Measurements from ENCODE around the gene SGCA.

SGCA gene

GRCh38 chr17:50146927-50147665 is 18.7 kb upstream of the SGCA start:
- no peak for DNase-seq
- in situ Hi-C loops (cut with MboI; ENCODE audit: low pct_unique_long_range_greater_than_20kb, low sequenced_read_pairs): no loop called here

DNA sequence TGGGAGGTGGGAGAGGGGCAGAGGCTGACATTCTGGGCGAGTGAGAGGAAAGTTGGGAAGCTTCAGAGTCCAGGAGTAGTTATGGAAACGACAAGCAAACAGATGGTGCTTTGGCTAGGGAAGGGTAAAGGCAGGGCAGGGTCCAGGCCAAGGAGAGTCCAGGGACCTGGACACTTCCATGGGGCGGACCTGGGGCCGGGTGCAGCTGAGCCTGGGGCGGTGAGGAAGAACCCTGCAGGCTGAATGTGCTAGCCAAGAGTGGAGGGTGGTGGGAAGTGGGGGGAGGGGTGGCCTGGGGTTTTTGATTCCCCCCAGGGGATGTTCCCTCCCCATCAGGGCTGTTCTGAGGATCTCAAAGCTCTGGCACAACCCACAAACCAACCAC is 18.0 kb upstream of the SGCA start:
- in situ Hi-C loops (cut with MboI; ENCODE audit: low pct_unique_long_range_greater_than_20kb, low sequenced_read_pairs): no loop called here
- no peak for DNase-seq

DNA sequence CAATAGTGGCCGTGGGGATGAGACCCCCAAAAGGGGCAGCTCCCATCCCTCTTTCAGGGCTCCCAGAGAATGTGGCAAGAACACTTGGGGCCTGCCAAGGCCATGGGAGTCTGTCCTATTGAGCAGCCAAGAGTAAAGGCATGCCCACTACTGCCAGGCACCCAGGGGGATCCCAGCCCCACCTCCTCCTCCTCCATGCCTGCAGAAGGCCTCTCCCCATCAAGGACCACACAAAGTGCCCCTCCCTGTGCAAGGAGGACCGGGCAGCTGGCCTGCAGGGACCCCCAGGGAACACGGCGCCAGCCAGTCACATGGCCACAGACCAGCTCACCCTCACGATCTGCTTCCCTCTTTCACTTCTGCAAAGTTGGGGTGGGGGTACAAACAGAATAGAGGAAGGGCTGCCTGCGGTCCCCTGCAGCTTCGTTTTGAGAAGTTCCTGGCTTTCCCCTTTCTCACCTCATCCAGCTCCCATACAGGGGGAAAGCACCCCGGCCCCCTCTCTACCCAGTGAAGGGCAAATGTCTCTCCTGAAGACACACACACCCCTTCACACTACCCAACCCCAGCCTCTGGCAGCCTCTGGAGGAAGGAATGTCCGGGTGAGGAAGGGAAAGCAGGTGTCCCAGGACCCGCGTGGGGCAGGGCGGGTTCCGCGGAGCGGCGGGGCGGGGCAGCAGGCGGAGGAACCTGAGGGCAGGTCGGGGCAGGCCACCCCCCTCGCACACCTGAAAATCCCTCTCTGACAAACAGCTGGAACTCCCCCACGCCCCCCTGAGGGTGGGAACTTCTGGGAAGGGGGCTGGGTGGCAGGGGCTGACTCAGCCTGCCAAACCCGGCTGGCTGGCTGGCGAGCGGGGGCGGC is 17.3 kb upstream of the SGCA start:
- DNase-seq: peak; percentile 89
- in situ Hi-C loops (cut with MboI; ENCODE audit: low pct_unique_long_range_greater_than_20kb, low sequenced_read_pairs): no loop called here

GRCh38 chr17:50149091-50149416 is 16.8 kb upstream of the SGCA start:
- in situ Hi-C loops (cut with MboI; ENCODE audit: low pct_unique_long_range_greater_than_20kb, low sequenced_read_pairs): no loop called here
- no peak for DNase-seq

DNA sequence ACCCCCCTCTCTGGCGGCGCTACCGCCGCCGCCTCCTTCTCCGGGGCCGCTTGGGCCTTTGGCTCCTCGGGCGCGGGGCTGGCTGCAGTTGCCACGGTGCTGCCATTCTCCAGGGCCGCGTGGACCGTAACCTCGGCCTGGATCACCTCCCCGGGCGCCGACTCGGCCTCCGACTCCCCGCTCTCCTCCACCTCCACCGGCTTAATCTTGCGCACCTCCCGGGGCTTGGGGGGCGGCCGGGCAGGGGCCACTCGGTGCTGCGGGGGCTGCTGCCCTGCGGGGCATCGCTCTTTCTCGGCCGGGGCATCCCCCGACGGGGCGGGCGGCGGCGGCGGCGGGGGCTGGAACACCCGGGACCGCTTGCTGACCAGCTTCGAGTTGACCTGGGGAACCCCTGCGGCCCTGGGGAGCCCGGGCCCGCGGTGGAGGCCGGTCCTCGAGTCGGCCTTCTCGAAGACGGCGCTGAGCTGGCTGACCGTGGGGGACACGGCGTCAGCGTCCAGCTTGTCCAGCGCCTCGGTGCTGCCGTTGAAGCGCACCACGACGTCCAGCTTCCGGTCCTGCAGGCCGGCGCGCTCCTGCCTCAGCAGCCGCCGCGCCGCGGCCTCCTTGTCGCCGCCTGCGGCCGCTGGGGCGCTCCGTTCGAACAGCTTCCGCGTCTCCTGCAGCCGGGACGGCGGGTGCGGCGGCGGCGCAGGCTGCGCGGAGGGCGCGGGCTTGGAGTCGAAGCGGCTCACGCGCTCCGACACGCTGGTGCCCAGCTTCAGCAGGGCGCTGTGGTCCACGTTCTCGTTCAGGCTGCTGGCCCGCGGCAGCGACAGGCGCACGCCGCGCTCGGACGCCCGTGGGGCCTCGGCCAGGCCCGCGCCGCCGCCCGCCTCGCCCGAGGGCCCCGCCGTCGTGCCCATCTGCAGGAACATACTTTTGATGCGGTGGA is 16.1 kb upstream of the SGCA start:
- in situ Hi-C loops (cut with MboI; ENCODE audit: low pct_unique_long_range_greater_than_20kb, low sequenced_read_pairs): no loop called here
- DNase-seq: no peak

- in situ Hi-C loops (cut with MboI; ENCODE audit: low pct_unique_long_range_greater_than_20kb, low sequenced_read_pairs): no loop called here
- DNase-seq: no peak
These were observed 15.3 kb upstream of the SGCA start, which contains the start of gene PPP1R9B for GRCh38 chr17:50150354-50151040. Gene PPP1R9B (minus strand): TSS chr17:50150677. CDS start chr17:50150513, 164 bp downstream.

GRCh38 chr17:50151041-50151936 is 14.5 kb upstream of the SGCA start:
- peak; percentile 81 for DNase-seq
- in situ Hi-C loops (cut with MboI; ENCODE audit: low pct_unique_long_range_greater_than_20kb, low sequenced_read_pairs): no loop called here

- peak; percentile 90 for DNase-seq
- in situ Hi-C loops (cut with MboI; ENCODE audit: low pct_unique_long_range_greater_than_20kb, low sequenced_read_pairs): no loop called here
These were observed 13.8 kb upstream of the SGCA start for GRCh38 chr17:50151937-50152547.

GRCh38 chr17:50152736-50153135 is 13.1 kb upstream of the SGCA start:
- in situ Hi-C loops (cut with MboI; ENCODE audit: low pct_unique_long_range_greater_than_20kb, low sequenced_read_pairs): no loop called here

GRCh38 chr17:50153650-50154575 is 11.9 kb upstream of the SGCA start:
- in situ Hi-C loops (cut with MboI; ENCODE audit: low pct_unique_long_range_greater_than_20kb, low sequenced_read_pairs): no loop called here
- DNase-seq: no peak

More at GRCh38 chr17:50152736-50153135, 13.1 kb upstream of the SGCA start:
- no peak for DNase-seq

DNA sequence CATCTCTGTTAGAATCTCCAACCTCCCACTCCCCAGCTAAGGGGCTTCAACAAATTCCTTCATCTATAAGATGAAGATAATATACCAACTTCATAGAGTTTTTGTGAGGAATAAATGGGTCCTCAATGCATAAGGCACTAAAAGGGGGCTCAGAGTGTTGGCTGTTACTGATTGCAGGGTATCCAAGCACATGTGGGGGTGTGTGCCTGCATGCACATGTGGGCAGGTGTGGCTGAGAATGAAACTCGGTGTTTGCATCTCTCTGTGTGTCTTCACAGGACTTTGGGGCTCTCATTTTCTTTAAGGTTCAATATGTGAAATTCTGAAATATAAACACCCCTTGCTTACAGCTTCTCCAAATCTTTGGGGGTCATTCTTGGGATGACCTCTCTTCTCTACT is 11.2 kb upstream of the SGCA start:
- in situ Hi-C loops (cut with MboI; ENCODE audit: low pct_unique_long_range_greater_than_20kb, low sequenced_read_pairs): no loop called here
- no peak for DNase-seq

- DNase-seq: no peak
- in situ Hi-C loops (cut with MboI; ENCODE audit: low pct_unique_long_range_greater_than_20kb, low sequenced_read_pairs): no loop called here
These were observed 10.5 kb upstream of the SGCA start for GRCh38 chr17:50155115-50155819.

GRCh38 chr17:50157891-50158290 is 7.9 kb upstream of the SGCA start:
- in situ Hi-C loops (cut with MboI; ENCODE audit: low pct_unique_long_range_greater_than_20kb, low sequenced_read_pairs): no loop called here
- no peak for DNase-seq

DNA sequence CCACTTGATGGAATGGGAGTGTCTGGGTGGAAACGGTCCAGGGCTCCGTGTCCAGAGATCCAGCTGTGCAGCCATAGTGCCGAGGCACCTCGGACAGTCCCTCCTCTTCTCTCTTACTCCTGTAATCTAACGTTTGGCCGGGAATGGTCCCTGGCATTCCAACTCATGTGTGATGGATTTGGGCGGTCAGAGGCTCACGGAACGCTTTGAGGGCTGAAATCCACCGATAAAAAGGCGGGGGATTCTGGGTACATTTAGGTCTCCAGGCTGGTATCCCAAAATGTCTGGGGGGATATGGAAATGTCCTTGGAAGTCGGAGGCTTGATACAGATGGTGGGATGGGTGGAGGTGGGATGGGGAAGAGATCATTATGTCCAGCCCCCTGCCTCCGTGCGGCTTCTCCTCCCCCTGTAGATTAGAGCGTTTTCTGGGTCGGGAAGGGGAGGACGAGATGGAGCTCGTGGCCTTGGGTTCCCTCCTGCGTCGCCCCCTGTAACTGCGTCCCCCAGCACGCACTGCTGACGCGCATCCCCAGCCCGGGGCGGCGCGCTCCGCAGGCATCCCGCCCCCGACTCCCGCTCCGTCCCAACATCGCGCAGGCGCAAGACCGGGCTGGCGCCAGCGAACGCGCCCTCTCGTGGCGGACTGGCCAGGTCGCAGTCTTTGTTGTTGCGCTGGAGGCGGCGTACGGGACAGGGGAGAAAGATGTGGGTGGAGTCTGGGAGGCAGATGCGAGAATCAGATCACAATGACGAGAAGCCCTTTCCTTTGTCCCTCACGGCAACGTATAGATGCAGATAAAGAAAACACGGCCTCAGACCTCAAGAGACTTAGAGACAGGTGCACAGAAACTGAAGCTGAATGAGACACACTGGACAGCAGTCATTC is 4.5 kb upstream of the SGCA start:
- in situ Hi-C loops (cut with MboI; ENCODE audit: low pct_unique_long_range_greater_than_20kb, low sequenced_read_pairs): loop anchor here (10.0 kb wide), 1 partner anchor 46 kb away; no protein-coding TSS in a partner anchor
- peak; percentile 92 for DNase-seq

GRCh38 chr17:50161911-50162288 is 3.9 kb upstream of the SGCA start:
- in situ Hi-C loops (cut with MboI; ENCODE audit: low pct_unique_long_range_greater_than_20kb, low sequenced_read_pairs): loop anchor here (10.0 kb wide), 1 partner anchor 47 kb away; no protein-coding TSS in a partner anchor

More at GRCh38 chr17:50161911-50162288, 3.9 kb upstream of the SGCA start:
- DNase-seq: no peak

Data from KBM-7 (cell line).